Naive thymus-derived CD8-positive, alpha-beta T cell (primary cell): ENCODE data around the gene KPNA4. TPM values are rescaled to one million over a fixed set of nuclear protein-coding genes. Genes with fewer than 3 reads are reported as not detected.

Experiments used
- polyA plus RNA-seq, 3 donors: library from polyadenylated mRNA; unstranded; fragments of 300-500 nt; fragmentation: Illumina TruSeq; gene quantifications; one replicate each; pipeline ENCODE4 v1.2.3, GENCODE V29; 2021
- total RNA-seq, 8 experiments: library from RNA in 2 of 8; stranded (reverse) in 2 of 8; gene quantifications; one replicate each; pipeline ENCODE4 v1.2.3 and lab custom pipeline; 2021 to 2026

The KPNA4 gene
- total and polyA plus RNA-seq, 5 experiments from 2014 or later: 6.2 to 54.4 (median 8.1) TPM

Other genes with a start within 250 kb of the KPNA4 start
- gene IFT80, start 166.3 kb downstream of the KPNA4 start, total RNA-seq: 10 to 100 TPM; 30.4 to 34.9 TPM
- gene IFT80, start 166.3 kb downstream of the KPNA4 start, polyA plus RNA-seq: 1 to 10 TPM; 4.8 to 8.4 (median 6.0) TPM
- 10 to 100 TPM; 39.4 to 43.2 TPM for gene SMC4, start 165.9 kb downstream of the KPNA4 start, total RNA-seq
- gene SMC4, start 165.9 kb downstream of the KPNA4 start, polyA plus RNA-seq: 10 to 100 TPM; 19.2 to 32.9 (median 29.0) TPM
- 10 to 100 TPM; 14.0 to 14.2 TPM for gene TRIM59, start 115.8 kb downstream of the KPNA4 start, total RNA-seq
- gene TRIM59, start 115.8 kb downstream of the KPNA4 start, polyA plus RNA-seq: 10 to 100 TPM; 12.4 to 17.4 (median 14.7) TPM
- not detected for gene ARL14, start 111.6 kb upstream of the KPNA4 start, total RNA-seq
- not detected for gene ARL14, start 111.6 kb upstream of the KPNA4 start, polyA plus RNA-seq
- gene PPM1L, start 190.7 kb upstream of the KPNA4 start, total RNA-seq: 1 to 10 TPM; 4.1 to 5.9 TPM
- gene PPM1L, start 190.7 kb upstream of the KPNA4 start, polyA plus RNA-seq: 1 to 10 TPM in 2 of 3 donors, under 1 TPM in 1; 0.46 to 1.9 (median 1.0) TPM